A673 (cell line): ENCODE measurements around the gene ADSS2.

Source experiments
- CTCF ChIP-seq: fragments of 300-800, 200-600 bp; sonication (generic); conservative IDR thresholded peaks from 2 replicates; pipeline ENCODE4 v1.5.1; 2017; ENCODE audit warnings: low read depth, mild to moderate bottlenecking, antibody characterized with exemption, low read length, moderate library complexity, mixed read lengths
- EZH2 ChIP-seq: fragments of 200-600 bp; sonication (generic); IDR thresholded peaks from 2 replicates; pipeline ENCODE4 v1.6.1; 2017; ENCODE audit warnings: borderline replicate concordance, low read depth, mild to moderate bottlenecking, mixed read lengths, antibody characterized with exemption, low read length; ENCODE audit not compliant: poor library complexity, severe bottlenecking

- TF ChIP-seq CTCF: no peak
- no peak for TF ChIP-seq EZH2
Observed at GRCh38 chr1:244436336-244437085, 15.2 kb downstream of the ADSS2 start.
